ENCODE data around the gene SMR3B. TPM values are rescaled to one million over a fixed set of nuclear protein-coding genes. Genes with fewer than 3 reads are reported as not detected.

Gene SMR3B
- total RNA-seq = not detected in 2 replicates

GRCh38 chr4:70382691-70383181, at the start of gene SMR3B:
TSS of gene SMR3B (plus strand) at chr4:70383131. CDS start at chr4:70384511, 1,380 bp downstream.

GRCh38 chr4:70334681-70335080, 48.2 kb upstream of the SMR3B start, which contains the start of gene CABS1:
TSS of gene CABS1 (plus strand) at chr4:70334981. CDS start at chr4:70335040, 59 bp downstream.

GRCh38 chr4:70360460-70360859, 22.5 kb upstream of the SMR3B start, which contains the start of gene SMR3A:
TSS of gene SMR3A (plus strand) at chr4:70360760. CDS start at chr4:70362116, 1,356 bp downstream.

GRCh38 chr4:70397580-70397979, 14.6 kb downstream of the SMR3B start, which contains the start of gene OPRPN:
TSS of gene OPRPN (plus strand) at chr4:70397940. CDS start at chr4:70399286, 1,346 bp downstream.

Other genes with a start within 250 kb of the SMR3B start
- gene PRR27, start 228.9 kb upstream of the SMR3B start, total RNA-seq = not detected in 2 replicates
- gene ODAM, start 187.4 kb upstream of the SMR3B start, total RNA-seq = not detected in 2 replicates
- gene FDCSP, start 157.0 kb upstream of the SMR3B start, total RNA-seq = 7.7 and 11.6 TPM in 2 replicates
- gene CSN3, start 140.5 kb upstream of the SMR3B start, total RNA-seq = not detected in 2 replicates
- not detected in 2 replicates for gene CABS1, start 48.1 kb upstream of the SMR3B start, total RNA-seq
- gene SMR3A, start 22.4 kb upstream of the SMR3B start, total RNA-seq = not detected in 2 replicates
- not detected in 2 replicates for gene OPRPN, start 14.8 kb downstream of the SMR3B start, total RNA-seq
- gene MUC7, start 89.1 kb downstream of the SMR3B start, total RNA-seq = not detected in 2 replicates
- gene AMTN, start 135.4 kb downstream of the SMR3B start, total RNA-seq = not detected in 2 replicates
- gene AMBN, start 209.1 kb downstream of the SMR3B start, total RNA-seq = not detected in 2 replicates
- gene ENAM, start 245.6 kb downstream of the SMR3B start, total RNA-seq = not detected in 2 replicates